Cardiac muscle cell (in vitro differentiated cells and primary cell): ENCODE data around the gene TPRKB. TPM values are rescaled to one million over a fixed set of nuclear protein-coding genes. Genes with fewer than 3 reads are reported as not detected.
"Not testable (repeated sequence)": the region's sequence is repeated elsewhere in the genome, so short reads cannot be mapped to it uniquely, and the experiment has no call there.

Source experiments
- DNase-seq, 2 donors: peaks; one replicate each; pipeline versions ENCODE4 v3.0.0 to v3.0.0-alpha.2; 2010 to 2017; ENCODE audit warnings: low read depth in 1 of 2, low spot score in 1 of 2
- H3K27ac ChIP-seq: fragments of 200-600 bp; sonication (generic); 2 replicates; pipeline ENCODE4 v1.5.1; 2016
- H3K27me3 ChIP-seq: fragments of 200-600 bp; sonication (generic); 2 replicates; pipeline ENCODE4 v1.6.0; 2016; ENCODE audit warnings: control low read depth
- H3K36me3 ChIP-seq: fragments of 200-600 bp; sonication (generic); 2 replicates; pipeline ENCODE4 v1.5.1; 2016; ENCODE audit warnings: control low read depth
- H3K4me1 ChIP-seq: fragments of 200-600 bp; sonication (generic); 2 replicates; pipeline ENCODE4 v1.8.1; 2017; ENCODE audit warnings: low read depth, mild to moderate bottlenecking, mixed run types
- H3K4me3 ChIP-seq: fragments of 200-600 bp; sonication (generic); 2 replicates; pipeline ENCODE4 v1.5.1; 2016; ENCODE audit warnings: mild to moderate bottlenecking
- H3K9me3 ChIP-seq: fragments of 200-600 bp; sonication (generic); 2 replicates; pipeline ENCODE4 v1.5.1; 2017; ENCODE audit warnings: low read depth, mild to moderate bottlenecking, control low read depth
- CTCF ChIP-seq: IDR thresholded peaks from 2 replicates; pipeline ENCODE4 v1.5.1; 2012; ENCODE audit warnings: low read depth, mild to moderate bottlenecking, low read length
- polyA plus RNA-seq: library from polyadenylated mRNA; unstranded; fragments of >200 nt; fragmentation: Nextera tagmentation; extraction: Ambion mirVana; gene quantifications from 2 replicates; pipeline ENCODE4 v1.2.1, GENCODE V29; 2016
- total RNA-seq: library from RNA; depleted of rRNA; stranded (reverse); fragments of >200 nt; gene quantifications from 2 replicates; pipeline ENCODE4 v1.2.3, GENCODE V29; 2016

TPRKB gene
- total and polyA plus RNA-seq, 2 experiments from 2014 or later = 12.9 to 63.1 TPM

GRCh38 chr2:73707636-73708035, 29.5 kb downstream of the TPRKB start:
- Histone ChIP-seq H3K27ac (no peak overlapping the region), H3K27me3 (no peaks in the 10 kb centered on the region), H3K4me1 (no peaks in the 10 kb centered on the region), H3K36me3 (no peaks in the 10 kb centered on the region), H3K4me3 (no peak overlapping the region), H3K9me3 (no peaks in the 10 kb centered on the region)
- TF ChIP-seq CTCF = no peak
- no peak for DNase-seq

- no peak for DNase-seq
- H3K4me3 ChIP-seq = no peak overlapping the region
Measured at GRCh38 chr2:73707058-73707457, 30.1 kb downstream of the TPRKB start.

DNA sequence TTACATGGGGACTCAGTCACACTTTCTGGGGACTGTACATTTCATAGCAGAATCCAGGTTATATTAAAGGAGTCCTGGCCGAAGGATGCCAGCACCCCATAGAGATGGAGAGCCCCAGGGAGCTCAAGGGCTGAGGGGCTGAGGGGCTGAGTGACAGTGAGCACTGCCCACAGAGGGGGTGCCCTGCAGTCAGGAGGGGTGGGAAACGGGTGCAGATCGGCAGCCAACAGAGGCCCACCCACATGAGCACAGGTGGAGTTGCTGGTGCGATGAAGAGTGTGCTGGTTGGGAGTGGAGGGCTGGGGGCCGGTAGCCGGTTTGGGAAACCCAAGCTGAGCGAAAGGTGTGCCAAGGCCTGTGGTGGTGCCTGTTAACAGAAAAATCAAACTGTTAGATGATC, 32.1 kb downstream of the TPRKB start:
- H3K27me3 ChIP-seq = no peaks in the 10 kb centered on the region
- no peaks in the 10 kb centered on the region for H3K36me3 ChIP-seq
- no peak overlapping the region for H3K4me3 ChIP-seq
- H3K27ac ChIP-seq = no peak overlapping the region
- no peaks in the 10 kb centered on the region for H3K9me3 ChIP-seq
- TF ChIP-seq CTCF = no peak
- DNase-seq = no peak
- H3K4me1 ChIP-seq = peaks cover 8% of the 10 kb centered on the region

More at GRCh38 chr2:73707058-73707457, 30.1 kb downstream of the TPRKB start:
- H3K9me3 ChIP-seq = no peaks in the 10 kb centered on the region
- peaks cover 5% of the 10 kb centered on the region for H3K4me1 ChIP-seq
- TF ChIP-seq CTCF = no peak
- no peaks in the 10 kb centered on the region for H3K27me3 ChIP-seq
- H3K36me3 ChIP-seq = no peaks in the 10 kb centered on the region
- no peak overlapping the region for H3K27ac ChIP-seq

DNA sequence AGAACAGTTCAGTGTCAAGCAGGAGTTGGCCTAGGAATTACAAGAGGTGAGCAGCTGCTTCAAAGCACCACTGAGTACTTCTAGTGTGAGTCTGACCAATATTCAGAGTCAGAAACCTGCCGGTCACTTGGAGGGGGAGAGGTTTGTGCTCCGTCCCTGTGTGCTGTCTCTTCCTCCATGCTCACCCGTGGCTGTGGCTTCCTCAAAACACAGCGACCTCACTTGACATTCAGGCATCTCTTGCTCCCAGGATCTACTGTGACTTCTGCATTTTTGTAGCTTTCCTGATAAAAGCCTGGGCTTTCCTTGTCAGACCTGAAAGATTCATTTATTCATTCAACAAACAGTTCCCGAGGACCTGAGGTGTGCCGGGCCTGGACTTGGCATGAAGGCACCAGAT, 32.9 kb downstream of the TPRKB start:
- H3K36me3 ChIP-seq = no peaks in the 10 kb centered on the region
- DNase-seq = no peak
- no peaks in the 10 kb centered on the region for H3K9me3 ChIP-seq
- no peaks in the 10 kb centered on the region for H3K27me3 ChIP-seq
- no peak for TF ChIP-seq CTCF
- H3K4me1 ChIP-seq = peaks cover 8% of the 10 kb centered on the region
- no peak overlapping the region for H3K4me3 ChIP-seq
- no peak overlapping the region for H3K27ac ChIP-seq

DNA sequence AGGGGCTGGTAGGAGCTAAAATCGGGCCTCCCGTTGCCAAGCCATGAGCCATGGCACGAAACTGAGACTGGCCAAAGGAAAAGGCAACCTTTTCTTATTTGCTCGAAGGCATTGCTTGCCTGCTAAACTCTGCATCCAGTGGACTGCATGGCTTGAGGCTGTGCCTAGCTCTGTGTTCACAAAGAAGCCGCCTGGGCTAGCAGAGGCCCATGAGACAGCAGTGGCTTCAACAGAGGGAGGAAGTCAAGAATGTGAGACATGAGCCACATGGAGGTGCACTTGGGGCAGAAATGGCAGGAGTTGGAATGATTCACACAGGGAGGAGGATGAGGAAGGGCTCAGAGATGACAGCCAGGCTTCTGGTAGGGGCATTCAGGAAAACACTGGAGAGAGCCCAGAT, 33.5 kb downstream of the TPRKB start:
- H3K4me3 ChIP-seq = no peak overlapping the region
- TF ChIP-seq CTCF = no peak
- H3K4me1 ChIP-seq = peaks cover 8% of the 10 kb centered on the region
- H3K27ac ChIP-seq = no peak overlapping the region
- no peaks in the 10 kb centered on the region for H3K9me3 ChIP-seq
- H3K36me3 ChIP-seq = no peaks in the 10 kb centered on the region
- no peaks in the 10 kb centered on the region for H3K27me3 ChIP-seq
- no peak for DNase-seq

- H3K4me3 ChIP-seq, H3K36me3 ChIP-seq, H3K27me3 ChIP-seq: not testable (repeated sequence)
Measured at GRCh38 chr2:73702852-73703493, 34.2 kb downstream of the TPRKB start.

More at GRCh38 chr2:73702852-73703493, 34.2 kb downstream of the TPRKB start:
- DNase-seq = peak; percentile 7 to 85
- H3K4me1 ChIP-seq, H3K9me3 ChIP-seq: not testable (repeated sequence)
- peak overlapping the region; percentile 70 for H3K27ac ChIP-seq
